Measurements from ENCODE around the gene OR6J1.

DNA sequence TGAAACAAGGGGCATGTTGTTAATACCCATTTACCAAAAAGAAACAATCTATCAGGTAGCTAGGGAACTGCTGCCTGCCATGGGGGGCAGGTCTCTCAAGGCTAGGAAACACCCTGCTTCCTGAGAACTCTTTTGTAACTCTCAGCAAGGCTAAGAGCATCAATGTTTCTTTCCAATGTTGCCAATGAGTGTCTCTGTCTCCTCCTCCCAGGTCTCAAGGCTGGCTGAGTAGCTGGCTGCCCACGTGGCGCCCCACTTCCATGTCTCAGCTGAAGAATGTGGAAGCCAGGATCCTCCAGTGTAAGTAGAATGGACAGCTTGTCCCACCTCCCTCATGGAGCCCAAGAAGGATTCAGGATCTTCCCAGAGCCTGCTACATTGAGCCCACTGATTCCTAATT lies 42.7 kb downstream of the OR6J1 start:
- TF ChIP-seq, protein P1, sequence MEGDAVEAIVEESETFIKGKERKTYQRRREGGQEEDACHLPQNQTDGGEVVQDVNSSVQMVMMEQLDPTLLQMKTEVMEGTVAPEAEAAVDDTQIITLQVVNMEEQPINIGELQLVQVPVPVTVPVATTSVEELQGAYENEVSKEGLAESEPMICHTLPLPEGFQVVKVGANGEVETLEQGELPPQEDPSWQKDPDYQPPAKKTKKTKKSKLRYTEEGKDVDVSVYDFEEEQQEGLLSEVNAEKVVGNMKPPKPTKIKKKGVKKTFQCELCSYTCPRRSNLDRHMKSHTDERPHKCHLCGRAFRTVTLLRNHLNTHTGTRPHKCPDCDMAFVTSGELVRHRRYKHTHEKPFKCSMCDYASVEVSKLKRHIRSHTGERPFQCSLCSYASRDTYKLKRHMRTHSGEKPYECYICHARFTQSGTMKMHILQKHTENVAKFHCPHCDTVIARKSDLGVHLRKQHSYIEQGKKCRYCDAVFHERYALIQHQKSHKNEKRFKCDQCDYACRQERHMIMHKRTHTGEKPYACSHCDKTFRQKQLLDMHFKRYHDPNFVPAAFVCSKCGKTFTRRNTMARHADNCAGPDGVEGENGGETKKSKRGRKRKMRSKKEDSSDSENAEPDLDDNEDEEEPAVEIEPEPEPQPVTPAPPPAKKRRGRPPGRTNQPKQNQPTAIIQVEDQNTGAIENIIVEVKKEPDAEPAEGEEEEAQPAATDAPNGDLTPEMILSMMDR (conservative IDR thresholded peaks at IDR 0.05; ENCODE audit: low read depth, low read length), result no peak
- TF ChIP-seq EZH2 (IDR thresholded peaks at IDR 0.05; ENCODE audit: borderline replicate concordance, low read depth, low read length, poor library complexity, severe bottlenecking), result no peak

All from A673 (cell line).